Endothelial cell of umbilical vein (primary cell): ENCODE data around the gene LRRC28. TPM values are rescaled to one million over a fixed set of nuclear protein-coding genes. Genes with fewer than 3 reads are reported as not detected.

Source experiments
- BruUV-seq: library from RNA; stranded (reverse); fragments of 400-500 nt; replicated peaks from 2 replicates; lab custom pipeline; 2021; lab: Mats Ljungman, UMichigan
- CTCF ChIA-PET: fragments of 300-600, 350-600 bp; sonication (Branson Sonifier 250); formaldehyde crosslinking; loops from one replicate; lab custom pipeline; 2021; ENCODE audit warnings: antibody characterized with exemption, inconsistent platforms; lab: Charles Lee
- POLR2A ChIA-PET: fragments of 300-600, 350-600 bp; sonication (Branson Sonifier 250); formaldehyde crosslinking; loops from one replicate; lab custom pipeline; 2021; ENCODE audit warnings: antibody characterized with exemption, inconsistent platforms; lab: Charles Lee
- DNase-seq: peaks from one replicate; pipeline ENCODE4 v3.0.0-alpha.2; 2011; ENCODE audit warnings: low read depth, low spot score
- FAIRE-seq: peaks from 2 replicates; lab custom pipeline; 2011; peaks lifted over from hg19 to GRCh38; lab: Jason Lieb, UNC
- H2AFZ ChIP-seq: 2 replicates; pipeline ENCODE4 v1.6.0; 2012; ENCODE audit warnings: low read depth, low read length, control low read depth, inconsistent platforms
- H3K27ac ChIP-seq: 2 replicates; pipeline ENCODE4 v1.5.1; 2011; ENCODE audit warnings: low read depth, mild to moderate bottlenecking, control low read depth, low read length, moderate library complexity; ENCODE audit not compliant: insufficient read depth
- H3K27me3 ChIP-seq, 2 experiments: 2 replicates each; pipeline versions ENCODE4 v1.6.0 to v1.6.1; 2011; ENCODE audit warnings: low read length in 2 of 2, mixed read lengths in 1 of 2; ENCODE audit not compliant: control insufficient read depth in 2 of 2, insufficient read depth in 2 of 2
- H3K36me3 ChIP-seq, 2 experiments: 2 replicates in 1 of 2; 3 replicates in 1 of 2; pipeline ENCODE4 v1.5.1; 2011; ENCODE audit warnings: low read length in 2 of 2, mild to moderate bottlenecking in 1 of 2, moderate library complexity in 1 of 2; ENCODE audit not compliant: control insufficient read depth in 2 of 2, insufficient read depth in 2 of 2; ENCODE audit errors: extremely low read depth in 1 of 2
- H3K4me1 ChIP-seq: 3 replicates; pipeline ENCODE4 v1.5.1; 2011; ENCODE audit warnings: mild to moderate bottlenecking, low read length; ENCODE audit not compliant: control insufficient read depth, insufficient read depth; ENCODE audit errors: extremely low read depth
- H3K4me2 ChIP-seq: 2 replicates; pipeline ENCODE4 v1.6.1; 2011; ENCODE audit warnings: low read length, control low read depth, mixed read lengths; ENCODE audit not compliant: insufficient read depth
- H3K4me3 ChIP-seq, 3 experiments: fragments of 200-600 bp in 1 of 3; sonication (generic), shearing (Covaris generic) in 1 of 3; replicated peaks in 1 of 3; 2 replicates each; pipeline ENCODE4 v1.5.1; 2011 to 2016; ENCODE audit warnings: control low read depth in 3 of 3, low read length in 3 of 3, mild to moderate bottlenecking in 2 of 3, inconsistent platforms in 1 of 3, low read depth in 1 of 3, moderate library complexity in 1 of 3; ENCODE audit not compliant: insufficient read depth in 1 of 3
- H3K79me2 ChIP-seq: 2 replicates; pipeline ENCODE4 v1.6.0; 2012; ENCODE audit warnings: low read length, inconsistent platforms; ENCODE audit not compliant: control insufficient read depth, insufficient read depth
- H3K9ac ChIP-seq: replicated peaks from 2 replicates; pipeline ENCODE3; 2011; ENCODE audit warnings: low read length, control low read depth; ENCODE audit not compliant: insufficient read depth; ENCODE audit errors: extremely low read depth
- H3K9me1 ChIP-seq: replicated peaks from 3 replicates; pipeline ENCODE4 v1.6.0; 2011; ENCODE audit warnings: mild to moderate bottlenecking, low read length; ENCODE audit not compliant: control insufficient read depth, insufficient read depth; ENCODE audit errors: extremely low read depth
- H3K9me3 ChIP-seq: replicated peaks from 2 replicates; pipeline ENCODE4 v1.5.1; 2012; ENCODE audit warnings: low read length, inconsistent platforms; ENCODE audit not compliant: control insufficient read depth, insufficient read depth
- H4K20me1 ChIP-seq: replicated peaks from 2 replicates; pipeline ENCODE3; 2011; ENCODE audit warnings: mild to moderate bottlenecking, low read length; ENCODE audit not compliant: control insufficient read depth, insufficient read depth; ENCODE audit errors: extremely low read depth
- CTCF ChIP-seq, 2 donors: IDR thresholded peaks; 1 replicate in 1 of 2; 2 replicates in 1 of 2; pipeline ENCODE4 v1.5.1; 2011; ENCODE audit warnings: low read length in 2 of 2, mild to moderate bottlenecking in 2 of 2, moderate library complexity in 2 of 2, control low read depth in 1 of 2, inconsistent platforms in 1 of 2, low read depth in 1 of 2; ENCODE audit not compliant: insufficient read depth in 1 of 2; ENCODE audit errors: extremely low read depth in 1 of 2
- EZH2 ChIP-seq: IDR thresholded peaks from 2 replicates; pipeline ENCODE4 v1.6.1; 2012; ENCODE audit warnings: borderline replicate concordance, low read depth, mild to moderate bottlenecking, moderate library complexity, low read length, inconsistent platforms; ENCODE audit not compliant: severe bottlenecking
- FOS ChIP-seq: IDR thresholded peaks from 2 replicates; pipeline ENCODE4 v1.6.1; 2011; ENCODE audit warnings: mild to moderate bottlenecking, low read length, moderate library complexity, borderline replicate concordance; ENCODE audit not compliant: insufficient read depth
- GATA2 ChIP-seq: IDR thresholded peaks from 2 replicates; pipeline ENCODE4 v1.7.0; 2011; ENCODE audit warnings: low read depth, mild to moderate bottlenecking, moderate library complexity, mixed read lengths, low read length; ENCODE audit not compliant: insufficient read length, insufficient read depth
- JUN ChIP-seq: IDR thresholded peaks from 2 replicates; pipeline ENCODE4 v1.6.1; 2011; ENCODE audit warnings: borderline replicate concordance, low read depth; ENCODE audit not compliant: insufficient read length, insufficient read depth
- MAX ChIP-seq: IDR thresholded peaks from 2 replicates; pipeline ENCODE4 v1.6.1; 2011; ENCODE audit not compliant: insufficient read depth, insufficient read length
- MYC ChIP-seq: IDR thresholded peaks from one replicate; pipeline ENCODE4 v1.6.1; 2011; ENCODE audit warnings: mild to moderate bottlenecking, low read depth, low read length
- POLR2A ChIP-seq: IDR thresholded peaks from 2 replicates; pipeline ENCODE4 v1.6.1; 2012; ENCODE audit warnings: low read depth, mild to moderate bottlenecking, control low read depth, low read length
- POLR2AphosphoS5 ChIP-seq: IDR thresholded peaks from 2 replicates; pipeline ENCODE4 v1.6.1; 2012; ENCODE audit warnings: low read depth, mild to moderate bottlenecking, control low read depth, low read length, moderate library complexity; ENCODE audit not compliant: insufficient read depth
- dilution Hi-C: fragments of 300-500 bp; cut with MboI; formaldehyde crosslinking; loops from one replicate; pipeline ENCODE4 v1.15.0; 2019; ENCODE audit warnings: low sequenced_read_pairs; ENCODE audit not compliant: extremely low pct_ligation_motif_present
- intact Hi-C: fragments of 100-400 bp; cut with micrococcal nuclease; formaldehyde crosslinking; loops from one replicate; pipeline ENCODE4 v1.10.0; 2022
- polyA plus RNA-seq, 4 experiments: library from polyadenylated mRNA; depleted of rRNA in 3 of 4; stranded (reverse) in 3 of 4; unstranded in 1 of 4; fragments of >200 nt; gene quantifications; 2 replicates each; pipeline versions ENCODE4 v1.2.1 to v1.2.3, GENCODE V29; 2011 to 2012; ENCODE audit warnings: missing spikeins in 1 of 4
- total RNA-seq: library from RNA; stranded (reverse); gene quantifications from 2 replicates; pipeline ENCODE4 v1.2.3, GENCODE V29; 2021

Gene LRRC28
- total and polyA plus RNA-seq, 2 donors (not counting 3 experiments of a cell fraction or from before 2014, with no cell fraction given) = 19.6 to 26.7 TPM

GRCh38 chr15:99239545-99240198 lies 11.6 kb upstream of the LRRC28 start:
- H3K4me2 ChIP-seq = no peak overlapping the region
- DNase-seq = peak; percentile 10
- TF ChIP-seq JUN = no peak
- no peak for TF ChIP-seq POLR2A
- TF ChIP-seq CTCF (IDR thresholded peaks at IDR 0.05; ENCODE audit: extremely low read depth in 1 of 2, insufficient read depth in 1 of 2, low read depth in 1 of 2, low read length in 2 of 2) = no peak
- TF ChIP-seq EZH2 = no peak
- TF ChIP-seq MYC = no peak
- TF ChIP-seq FOS = no peak
- TF ChIP-seq POLR2AphosphoS5 = no peak
- no peak for TF ChIP-seq MAX
- TF ChIP-seq GATA2 = no peak
- intact Hi-C loops = no loop called here
- H3K4me1 ChIP-seq = peaks cover 12% of the 10 kb centered on the region
- no peak overlapping the region for H3K27ac ChIP-seq
- dilution Hi-C loops = no loop called here
- no peaks in the 10 kb centered on the region for H3K9me3 ChIP-seq
- H4K20me1 ChIP-seq = peaks cover 2% of the 10 kb centered on the region
- no peaks in the 10 kb centered on the region for H3K36me3 ChIP-seq
- no peaks in the 10 kb centered on the region for H3K27me3 ChIP-seq
- no peak overlapping the region for H3K4me3 ChIP-seq
- H3K9me1 ChIP-seq = no peaks in the 10 kb centered on the region
- no peak for FAIRE-seq
- H3K9ac ChIP-seq = no peak overlapping the region
- peaks cover 28% of the 10 kb centered on the region for H3K79me2 ChIP-seq
- CTCF ChIA-PET = interaction anchor here (0.6 to 1.5 kb wide), 5 partner anchors 12 to 517 kb away, joined by 3 to 9 read pairs (median 4); partner anchors contain the start of genes LRRC28 and SYNM
- no peak overlapping the region for H2AFZ ChIP-seq
- POLR2A ChIA-PET = no interaction called here
- BruUV-seq = no TSS peak
